ENCODE results near the gene SLC9B1. TPM values are rescaled to one million over a fixed set of nuclear protein-coding genes. Genes with fewer than 3 reads are reported as not detected.
"Not testable (repeated sequence)": the region's sequence is repeated elsewhere in the genome, so short reads cannot be mapped to it uniquely, and the experiment has no call there.

Gene SLC9B1
- total RNA-seq, 1 donor from 2014 or later = 1.6 TPM

DNA sequence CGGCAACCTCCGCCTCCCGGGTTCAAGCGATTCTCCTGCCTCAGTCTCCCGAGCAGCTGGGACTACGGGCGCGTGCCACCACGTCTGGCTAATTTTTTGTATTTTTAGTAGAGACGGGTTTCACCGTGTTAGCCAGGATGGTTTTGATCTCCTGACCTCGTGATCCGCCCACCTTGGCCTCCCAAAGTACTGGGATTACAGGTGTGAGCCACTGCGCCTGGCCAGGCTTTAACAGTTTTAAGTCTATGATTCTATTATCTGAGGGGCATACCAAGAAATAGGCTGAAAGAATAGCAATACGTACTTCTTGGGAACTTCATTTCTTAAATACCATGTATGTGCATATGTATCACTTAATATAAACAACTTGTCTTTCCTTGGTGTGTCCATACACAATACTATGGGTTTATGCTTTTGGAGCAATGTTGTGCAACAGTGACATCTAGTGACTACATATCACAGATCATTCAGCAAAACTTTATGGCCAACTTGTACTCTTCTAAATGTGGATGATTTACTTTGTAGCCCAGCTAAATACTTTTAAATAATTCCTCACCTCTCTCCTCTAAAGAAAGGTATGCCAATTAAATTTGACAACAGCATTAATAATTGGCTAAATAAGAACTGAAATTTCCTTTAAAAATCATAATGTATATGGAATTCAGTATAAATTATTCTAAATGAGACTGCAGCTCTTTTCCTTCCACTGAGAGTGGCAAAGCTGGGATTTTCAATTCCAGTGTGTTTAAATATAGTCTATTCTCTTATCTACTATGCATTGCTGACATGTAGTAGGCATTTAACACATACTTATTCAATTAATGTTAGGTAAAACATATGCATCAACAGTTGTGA, 10.4 kb downstream of the SLC9B1 start:
- Mint-ChIP-seq H3K36me3 (no peaks in the 10 kb centered on the region), H3K27ac (no peak overlapping the region), H3K9me3 (no peaks in the 10 kb centered on the region), H3K4me3 (no peak overlapping the region), H3K27me3 (peaks cover 2% of the 10 kb centered on the region), H3K4me1 (ENCODE audit: unreplicated experiment) (peaks cover 9% of the 10 kb centered on the region)
- TF ChIP-seq CTCF (conservative IDR thresholded peaks at IDR 0.05) = peak; percentile 91
- no peak for DNase-seq (ENCODE audit: extremely low spot score, unreplicated experiment)

DNA sequence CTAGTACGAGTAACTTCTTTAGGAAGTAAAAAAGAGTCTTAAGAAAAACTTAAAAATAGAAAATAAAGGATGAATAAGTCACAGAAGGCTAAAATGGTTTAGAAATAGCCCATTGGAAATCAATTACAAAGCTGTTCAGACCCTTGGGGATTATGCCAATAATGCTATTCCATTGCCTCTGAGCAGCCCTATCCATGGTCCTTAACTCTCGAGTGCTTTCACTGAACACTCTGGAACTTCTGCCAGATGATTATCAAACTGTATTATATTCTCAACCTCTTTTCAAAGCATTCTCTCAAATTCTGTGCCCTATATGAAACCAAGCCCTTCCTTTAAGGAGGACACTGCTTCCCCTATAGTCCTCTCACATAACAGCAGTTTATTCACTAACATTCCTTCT, 17.0 kb downstream of the SLC9B1 start:
- Mint-ChIP-seq H3K4me3 (no peak overlapping the region), H3K4me1 (ENCODE audit: unreplicated experiment) (no peaks in the 10 kb centered on the region), H3K9me3 (peaks cover 6% of the 10 kb centered on the region), H3K27me3 (peaks cover 11% of the 10 kb centered on the region), H3K36me3 (peaks cover 4% of the 10 kb centered on the region), H3K27ac (no peak overlapping the region)
- no peak for TF ChIP-seq CTCF (conservative IDR thresholded peaks at IDR 0.05)
- DNase-seq (ENCODE audit: extremely low spot score, unreplicated experiment) = no peak

DNA sequence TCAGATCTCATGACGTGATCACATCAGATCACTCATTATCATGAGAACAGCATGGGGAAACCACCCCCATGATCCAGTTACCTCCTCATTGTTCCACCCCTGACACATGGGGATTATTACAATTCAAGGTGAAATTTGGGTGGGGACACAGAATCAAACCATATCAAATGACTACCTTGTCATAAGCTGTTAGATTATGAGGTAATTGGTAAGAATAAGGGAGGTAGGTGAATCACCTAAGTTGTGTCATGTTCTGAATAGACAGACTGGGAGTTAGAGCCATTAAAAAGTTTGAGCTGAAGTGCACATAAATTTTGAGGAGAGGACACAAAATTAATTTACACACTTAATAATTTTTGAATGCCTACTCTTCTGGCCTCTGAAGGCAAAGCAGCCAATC, 24.7 kb downstream of the SLC9B1 start:
- H3K4me1 Mint-ChIP-seq (ENCODE audit: unreplicated experiment) = no peaks in the 10 kb centered on the region
- no peaks in the 10 kb centered on the region for H3K36me3 Mint-ChIP-seq
- no peaks in the 10 kb centered on the region for H3K27me3 Mint-ChIP-seq
- no peak overlapping the region for H3K4me3 Mint-ChIP-seq
- no peak overlapping the region for H3K27ac Mint-ChIP-seq
- TF ChIP-seq CTCF (conservative IDR thresholded peaks at IDR 0.05) = no peak
- DNase-seq (ENCODE audit: extremely low spot score, unreplicated experiment) = no peak
- H3K9me3 Mint-ChIP-seq = no peaks in the 10 kb centered on the region

DNA sequence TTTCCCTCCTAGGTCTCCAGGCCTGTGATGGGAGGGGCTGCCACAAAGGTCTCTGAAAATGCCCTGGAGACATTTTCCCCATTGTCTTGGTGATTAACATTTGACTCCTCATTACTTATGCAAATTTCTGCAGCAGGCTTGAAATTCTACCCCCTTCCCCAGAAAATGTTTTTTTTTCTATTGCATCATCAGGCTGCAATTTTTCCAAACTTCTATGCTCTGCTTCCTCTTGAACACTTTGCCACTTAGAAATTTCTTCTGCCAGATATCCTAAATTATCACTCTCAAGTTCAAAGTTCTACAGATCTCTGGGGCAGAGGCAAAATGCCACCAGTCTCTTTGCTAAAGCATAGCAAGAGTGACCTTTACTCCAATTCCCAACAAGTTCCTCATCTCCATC, 25.5 kb downstream of the SLC9B1 start:
- H3K27ac Mint-ChIP-seq; H3K9me3 Mint-ChIP-seq; H3K36me3 Mint-ChIP-seq; H3K4me3 Mint-ChIP-seq; H3K27me3 Mint-ChIP-seq; H3K4me1 Mint-ChIP-seq (ENCODE audit: unreplicated experiment); DNase-seq (ENCODE audit: extremely low spot score, unreplicated experiment): not testable (repeated sequence)

GRCh38 chr4:102988429-102989020, 31.0 kb downstream of the SLC9B1 start:
- no peaks in the 10 kb centered on the region for H3K9me3 Mint-ChIP-seq
- TF ChIP-seq CTCF (conservative IDR thresholded peaks at IDR 0.05) = no peak
- H3K4me3 Mint-ChIP-seq = no peak overlapping the region
- no peaks in the 10 kb centered on the region for H3K4me1 Mint-ChIP-seq (ENCODE audit: unreplicated experiment)
- no peaks in the 10 kb centered on the region for H3K27me3 Mint-ChIP-seq
- H3K36me3 Mint-ChIP-seq = no peaks in the 10 kb centered on the region
- DNase-seq (ENCODE audit: extremely low spot score, unreplicated experiment) = no peak
- no peak overlapping the region for H3K27ac Mint-ChIP-seq

- no peaks in the 10 kb centered on the region for H3K4me1 Mint-ChIP-seq (ENCODE audit: unreplicated experiment)
- DNase-seq (ENCODE audit: extremely low spot score, unreplicated experiment) = no peak
- no peak overlapping the region for H3K27ac Mint-ChIP-seq
- no peaks in the 10 kb centered on the region for H3K36me3 Mint-ChIP-seq
- H3K27me3 Mint-ChIP-seq = no peaks in the 10 kb centered on the region
- H3K4me3 Mint-ChIP-seq = no peak overlapping the region
- TF ChIP-seq CTCF (conservative IDR thresholded peaks at IDR 0.05) = no peak
- no peaks in the 10 kb centered on the region for H3K9me3 Mint-ChIP-seq
These were observed 38.5 kb downstream of the SLC9B1 start for GRCh38 chr4:102981005-102981404.

DNA sequence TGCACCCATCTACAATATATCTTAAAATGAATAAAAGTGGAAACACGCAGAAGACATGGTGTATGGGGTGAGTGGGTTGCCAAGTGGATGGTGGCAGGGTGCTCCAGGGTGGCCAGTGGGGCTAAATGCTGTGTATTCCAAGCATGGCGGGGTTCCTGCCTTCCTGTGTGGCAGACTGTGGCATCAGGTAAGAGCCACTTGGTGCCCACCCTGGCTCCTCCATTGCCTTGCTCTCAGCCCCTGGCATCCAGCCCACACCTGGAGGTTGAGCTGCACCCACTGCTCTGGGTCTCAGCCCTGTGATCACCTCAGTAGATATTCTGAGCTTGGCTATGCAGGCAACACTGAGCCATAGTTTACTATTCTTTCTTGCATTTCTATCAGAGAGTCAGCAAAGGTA, 57.7 kb downstream of the SLC9B1 start:
- not testable (repeated sequence) for H3K9me3 Mint-ChIP-seq; H3K4me1 Mint-ChIP-seq (ENCODE audit: unreplicated experiment); H3K27me3 Mint-ChIP-seq; DNase-seq (ENCODE audit: extremely low spot score, unreplicated experiment); H3K36me3 Mint-ChIP-seq; H3K27ac Mint-ChIP-seq; H3K4me3 Mint-ChIP-seq
